H1 (cell line): ENCODE measurements around the gene CYB5R3. TPM values are rescaled to one million over a fixed set of nuclear protein-coding genes. Genes with fewer than 3 reads are reported as not detected.

Source experiments
- CTCF ChIA-PET: fragments of 300-600 bp; sonication (Branson Sonifier 250); formaldehyde crosslinking; loops from one replicate; lab custom pipeline; 2021; ENCODE audit not compliant: partially characterized antibody; lab: Charles Lee
- POLR2A ChIA-PET: fragments of 300-600 bp; sonication (Branson Sonifier 250); formaldehyde crosslinking; loops from one replicate; lab custom pipeline; 2021; ENCODE audit warnings: inconsistent platforms; ENCODE audit not compliant: partially characterized antibody; lab: Charles Lee
- DNase-seq, 2 experiments: peaks; one replicate each; pipeline versions ENCODE4 v3.0.0 to v3.0.0-alpha.2; 2010 to 2022; ENCODE audit warnings: low spot score in 2 of 2, low read depth in 1 of 2, mixed read lengths in 1 of 2
- FAIRE-seq: peaks from 2 replicates; lab custom pipeline; 2011; peaks lifted over from hg19 to GRCh38; lab: Jason Lieb, UNC
- H2AFZ ChIP-seq: 2 replicates; pipeline ENCODE4 v1.8.1; 2012; ENCODE audit warnings: low read length, inconsistent platforms
- H2AK5ac ChIP-seq: 2 replicates; pipeline ENCODE4 v1.6.1; 2013; ENCODE audit warnings: low read depth, low read length
- H2BK120ac ChIP-seq: replicated peaks from 2 replicates; pipeline ENCODE3; 2013; ENCODE audit warnings: low read depth, low read length, inconsistent platforms
- H2BK12ac ChIP-seq: 2 replicates; pipeline ENCODE4 v1.6.1; 2013; ENCODE audit warnings: low read depth, low read length
- H2BK15ac ChIP-seq: 2 replicates; pipeline ENCODE4 v1.6.1; 2013; ENCODE audit warnings: low read length
- H2BK20ac ChIP-seq: 2 replicates; pipeline ENCODE4 v1.6.1; 2013; ENCODE audit warnings: low read length
- H2BK5ac ChIP-seq: 2 replicates; pipeline ENCODE4 v1.6.1; 2013; ENCODE audit warnings: low read depth, low read length
- H3K14ac ChIP-seq: 2 replicates; pipeline ENCODE4 v1.6.1; 2013; ENCODE audit warnings: inconsistent platforms; ENCODE audit not compliant: insufficient read length
- H3K18ac ChIP-seq: 2 replicates; pipeline ENCODE4 v1.6.1; 2013; ENCODE audit warnings: low read length; ENCODE audit errors: extremely low read depth
- H3K23ac ChIP-seq: 2 replicates; pipeline ENCODE4 v1.6.1; 2013; ENCODE audit warnings: inconsistent platforms; ENCODE audit not compliant: insufficient read length
- H3K23me2 ChIP-seq: 2 replicates; pipeline ENCODE4 v1.6.1; 2013; ENCODE audit warnings: low read depth, low read length
- H3K27ac ChIP-seq: 2 replicates; pipeline ENCODE4 v1.6.1; 2011; ENCODE audit warnings: low read depth, low read length, inconsistent platforms
- H3K27me3 ChIP-seq, 4 experiments: replicated peaks in 1 of 4; 1 replicate in 1 of 4; 2 replicates in 3 of 4; pipeline versions ENCODE4 v1.6.1 to v1.8.1; 2011 to 2013; ENCODE audit warnings: low read length in 3 of 4, mild to moderate bottlenecking in 3 of 4, inconsistent platforms in 2 of 4, mixed read lengths in 2 of 4, moderate library complexity in 1 of 4; ENCODE audit not compliant: control insufficient read depth in 3 of 4, insufficient read depth in 3 of 4; ENCODE audit errors: extremely low read depth in 1 of 4
- H3K36me3 ChIP-seq, 4 experiments: 2 replicates each; pipeline versions ENCODE4 v1.6.1 to v1.8.1; 2011 to 2013; ENCODE audit warnings: mild to moderate bottlenecking in 4 of 4, low read length in 3 of 4, moderate library complexity in 2 of 4, control low read depth in 1 of 4, inconsistent platforms in 1 of 4; ENCODE audit not compliant: insufficient read depth in 4 of 4, control insufficient read depth in 2 of 4
- H3K4ac ChIP-seq: replicated peaks from 2 replicates; pipeline ENCODE3; 2013; ENCODE audit warnings: low read length, low read depth, mixed read lengths, inconsistent platforms; ENCODE audit not compliant: insufficient read length
- H3K4me1 ChIP-seq, 4 experiments: replicated peaks in 1 of 4; 1 replicate in 1 of 4; 2 replicates in 3 of 4; pipeline versions ENCODE4 v1.6.1 to v1.8.1; 2011 to 2013; ENCODE audit warnings: low read length in 3 of 4, inconsistent platforms in 2 of 4, mixed read lengths in 1 of 4; ENCODE audit not compliant: insufficient read depth in 4 of 4, control insufficient read depth in 3 of 4
- H3K4me2 ChIP-seq, 2 experiments: 2 replicates each; pipeline versions ENCODE4 v1.6.1 to v1.8.1; 2011 to 2013; ENCODE audit warnings: low read depth in 2 of 2, low read length in 2 of 2, control low read depth in 1 of 2, inconsistent platforms in 1 of 2, mild to moderate bottlenecking in 1 of 2; ENCODE audit not compliant: insufficient read depth in 1 of 2
- H3K4me3 ChIP-seq, 4 experiments: fragments of 200-600, 300-600 bp in 1 of 4; sonication (generic), shearing (Covaris generic), sonication (Bioruptor Twin) in 1 of 4; 2 replicates each; pipeline versions ENCODE4 v1.5.1 to v1.8.1; 2011 to 2016; ENCODE audit warnings: low read length in 4 of 4, low read depth in 3 of 4, control low read depth in 2 of 4, inconsistent platforms in 2 of 4, mild to moderate bottlenecking in 2 of 4, mixed read lengths in 1 of 4, moderate library complexity in 1 of 4; ENCODE audit not compliant: insufficient read depth in 2 of 4; ENCODE audit errors: extremely low read depth in 1 of 4
- H3K56ac ChIP-seq: replicated peaks from 2 replicates; pipeline ENCODE3; 2013; ENCODE audit warnings: low read depth, mild to moderate bottlenecking, mixed read lengths, low read length, inconsistent platforms; ENCODE audit not compliant: insufficient read length
- H3K79me1 ChIP-seq: 2 replicates; pipeline ENCODE4 v1.6.1; 2013; ENCODE audit warnings: low read depth, low read length, control low read depth
- H3K79me2 ChIP-seq, 2 experiments: 2 replicates each; pipeline versions ENCODE4 v1.6.1 to v1.8.1; 2012 to 2013; ENCODE audit warnings: low read length in 2 of 2, mild to moderate bottlenecking in 2 of 2, inconsistent platforms in 1 of 2; ENCODE audit not compliant: insufficient read depth in 2 of 2, control insufficient read depth in 1 of 2
- H3K9ac ChIP-seq, 4 experiments: replicated peaks in 1 of 4; 1 replicate in 1 of 4; 2 replicates in 3 of 4; pipeline versions ENCODE4 v1.6.1 to v1.8.1; 2011 to 2013; ENCODE audit warnings: low read depth in 3 of 4, low read length in 3 of 4, control low read depth in 2 of 4, mild to moderate bottlenecking in 2 of 4, moderate library complexity in 2 of 4, inconsistent platforms in 1 of 4; ENCODE audit errors: extremely low read depth in 1 of 4
- H3K9me3 ChIP-seq, 2 experiments: 2 replicates each; pipeline versions ENCODE4 v1.6.1 to v1.8.1; 2012 to 2013; ENCODE audit warnings: mild to moderate bottlenecking in 2 of 2, moderate library complexity in 2 of 2, control low read depth in 1 of 2, inconsistent platforms in 1 of 2, low read depth in 1 of 2, low read length in 1 of 2, mixed read lengths in 1 of 2; ENCODE audit not compliant: insufficient read depth in 2 of 2
- H4K20me1 ChIP-seq, 2 experiments: replicated peaks in 1 of 2; 2 replicates each; pipeline versions ENCODE3 to v1.8.1; 2011 to 2013; ENCODE audit warnings: inconsistent platforms in 2 of 2, low read length in 2 of 2, mild to moderate bottlenecking in 1 of 2; ENCODE audit not compliant: insufficient read depth in 2 of 2, control insufficient read depth in 1 of 2
- H4K5ac ChIP-seq: 2 replicates; pipeline ENCODE4 v1.6.1; 2013; ENCODE audit warnings: low read length, low read depth, mixed read lengths, inconsistent platforms; ENCODE audit not compliant: insufficient read length
- H4K8ac ChIP-seq: 2 replicates; pipeline ENCODE4 v1.8.0; 2013; ENCODE audit warnings: mild to moderate bottlenecking, moderate library complexity, low read length, inconsistent platforms; ENCODE audit not compliant: insufficient read depth; ENCODE audit errors: extremely low read depth
- H4K91ac ChIP-seq: replicated peaks from 2 replicates; pipeline ENCODE3; 2013; ENCODE audit warnings: low read length, mixed read lengths, inconsistent platforms; ENCODE audit not compliant: insufficient read length
- CBX5 ChIP-seq: fragments of 300-800, 300-1000 bp; sonication (generic); IDR thresholded peaks from 2 replicates; pipeline ENCODE4 v1.7.1; 2016; ENCODE audit warnings: antibody characterized with exemption, low read length, low read depth
- CTCF ChIP-seq, 3 experiments: IDR thresholded peaks; 1 replicate in 2 of 3; 2 replicates in 1 of 3; pipeline versions ENCODE4 v1.5.1 to v1.6.1; 2011; ENCODE audit warnings: low read length in 3 of 3, mild to moderate bottlenecking in 3 of 3, inconsistent platforms in 2 of 3, low read depth in 1 of 3, moderate library complexity in 1 of 3; ENCODE audit not compliant: insufficient read depth in 1 of 3; ENCODE audit errors: control extremely low read depth in 1 of 3
- EP300 ChIP-seq, 2 experiments: IDR thresholded peaks; 1 replicate in 1 of 2; 2 replicates in 1 of 2; pipeline ENCODE4 v1.6.1; 2011 to 2012; ENCODE audit warnings: low read depth in 2 of 2, low read length in 2 of 2, mild to moderate bottlenecking in 2 of 2, borderline replicate concordance in 1 of 2, inconsistent platforms in 1 of 2, moderate library complexity in 1 of 2
- EZH2 ChIP-seq: fragments of 200-600 bp; sonication (generic); IDR thresholded peaks from 2 replicates; pipeline ENCODE4 v1.7.1; 2012; ENCODE audit warnings: low read depth, mild to moderate bottlenecking, moderate library complexity, low read length, inconsistent platforms; ENCODE audit not compliant: severe bottlenecking
- HDAC2 ChIP-seq, 2 experiments: fragments of 300-600 bp in 1 of 2; sonication (generic) in 1 of 2; IDR thresholded peaks; 2 replicates each; pipeline ENCODE4 v1.6.1; 2011 to 2012; ENCODE audit warnings: low read depth in 2 of 2, low read length in 2 of 2, mild to moderate bottlenecking in 2 of 2, moderate library complexity in 2 of 2, borderline replicate concordance in 1 of 2, inconsistent platforms in 1 of 2
- NRF1 ChIP-seq: IDR thresholded peaks from 2 replicates; pipeline ENCODE4 v1.6.1; 2011; ENCODE audit warnings: mild to moderate bottlenecking, low read depth, low read length, improper control_type of control experiment
- SIRT6 ChIP-seq: IDR thresholded peaks from one replicate; pipeline ENCODE4 v1.7.1; 2012; ENCODE audit warnings: low read length, inconsistent platforms
- TAF1 ChIP-seq: IDR thresholded peaks from 2 replicates; pipeline ENCODE4 v1.6.1; 2011; ENCODE audit warnings: mild to moderate bottlenecking, low read depth, low read length
- TEAD4 ChIP-seq: IDR thresholded peaks from 2 replicates; pipeline ENCODE4 v1.6.1; 2012; ENCODE audit warnings: low read depth, low read length, inconsistent platforms, mixed read lengths
- YY1 ChIP-seq: IDR thresholded peaks from 2 replicates; pipeline ENCODE4 v1.6.1; 2011; ENCODE audit warnings: low read depth, mild to moderate bottlenecking, low read length
- WGBS, 2 experiments: shearing (Covaris generic) in 1 of 2; methylation state at CpG; one replicate each; pipeline versions ENCODE4 v1.1.6 to v1.1.7; 2013 to 2015; ENCODE audit warnings: low lambda C conversion rate in 2 of 2, mixed read lengths in 2 of 2, inconsistent platforms in 1 of 2, low coverage in 1 of 2, missing lambda C conversion rate in 1 of 2; ENCODE audit not compliant: insufficient replicate concordance in 2 of 2, insufficient coverage in 1 of 2, insufficient read length in 1 of 2; ENCODE audit errors: extremely low coverage in 1 of 2, missing lambda C conversion rate in 1 of 2; 5-methylcytosine and 5-hydroxymethylcytosine counted together
- polyA plus RNA-seq, 7 experiments: library from polyadenylated mRNA; depleted of rRNA in 3 of 7; stranded (reverse) in 5 of 7; unstranded in 2 of 7; fragments of >200 nt in 5 of 7; fragments of 200-250 nt in 2 of 7; gene quantifications; 1 replicate in 5 of 7; 2 replicates in 1 of 7; 4 replicates in 1 of 7; pipeline versions ENCODE4 v1.2.1 to v1.2.3, GENCODE V29; 2011 to 2013; ENCODE audit warnings: missing spikeins in 2 of 7, mixed read lengths in 2 of 7
- total RNA-seq: library from RNA; stranded (reverse); fragmentation: NEBNext Ultra II Directional; extraction: Animal tissue kit (Norgen Biotek cat#: 25700); gene quantifications from 2 replicates; pipeline ENCODE4 v1.2.1, GENCODE V29; 2021

Gene CYB5R3
- total and polyA plus RNA-seq, 2 of the 8 experiments (the other 6 are each of a cell fraction or from before 2014, with no cell fraction given): 75.3 to 113 TPM

- no peak overlapping the region for H3K27ac ChIP-seq
- no peak overlapping the region for H4K5ac ChIP-seq
- H3K56ac ChIP-seq: no peak overlapping the region
- peaks cover 1 to 8% of the 10 kb centered on the region in 2 experiments for H4K20me1 ChIP-seq
- H3K27me3 ChIP-seq: no peaks in the 10 kb centered on the region
- H3K79me2 ChIP-seq: no peaks in the 10 kb centered on the region
- no peak overlapping the region for H2BK12ac ChIP-seq
- no peak overlapping the region for H2BK120ac ChIP-seq
- POLR2A ChIA-PET: interaction anchor here (0.9 to 8.9 kb wide), 8 partner anchors 8 to 393 kb away, joined by 3 to 85 read pairs (median 4); partner anchors contain the start of genes CYB5R3, PACSIN2 and POLDIP3
- peaks cover 0 to 9% (median 7%) of the 10 kb centered on the region in 4 experiments; a peak in 6 of 7 replicates for H3K4me1 ChIP-seq
- no peaks in the 10 kb centered on the region for H3K79me1 ChIP-seq
- H3K18ac ChIP-seq: no peak overlapping the region
- H2BK5ac ChIP-seq: no peak overlapping the region
- H4K91ac ChIP-seq: no peak overlapping the region
- H3K36me3 ChIP-seq: peaks cover 4 to 16% (median 9%) of the 10 kb centered on the region in 4 experiments; a peak in 5 of 8 replicates
- no peak overlapping the region for H3K4me3 ChIP-seq
- H2BK15ac ChIP-seq: no peak overlapping the region
- H3K4ac ChIP-seq: no peak overlapping the region
- no peak overlapping the region for H4K8ac ChIP-seq
- H3K9me3 ChIP-seq: no peaks in the 10 kb centered on the region
- no peak overlapping the region for H2AFZ ChIP-seq
- FAIRE-seq: no peak
- CTCF ChIA-PET: interaction anchor here (0.6 to 4.9 kb wide), 26 partner anchors 9 to 246 kb away, joined by 3 to 43 read pairs (median 4); partner anchors contain the start of gene CYB5R3
- no peak overlapping the region for H3K23ac ChIP-seq
- 89% methylated on average over 12 of the region's 20 CpGs; no CpG with 5 or more reads in 1 of the 2 experiments for WGBS, 2 experiments
- no peak overlapping the region for H3K9ac ChIP-seq
- DNase-seq: no peak
- H3K23me2 ChIP-seq: no peaks in the 10 kb centered on the region
- H2BK20ac ChIP-seq: no peak overlapping the region
- H3K4me2 ChIP-seq: no peak overlapping the region
- H2AK5ac ChIP-seq: no peak overlapping the region
- H3K14ac ChIP-seq: no peak overlapping the region
- TF ChIP-seq CTCF (IDR thresholded peaks at IDR 0.05; ENCODE audit: control extremely low read depth in 1 of 3, insufficient read depth in 1 of 3, low read depth in 1 of 3, low read length in 3 of 3) (no peak), SIRT6 (no peak), TAF1 (no peak), CBX5 (no peak), NRF1 (no peak), YY1 (no peak), TEAD4 (no peak), EP300 (IDR thresholded peaks at IDR 0.05; ENCODE audit: borderline replicate concordance in 1 of 2, low read depth in 2 of 2, low read length in 2 of 2) (no peak), EZH2 (no peak), HDAC2 (IDR thresholded peaks at IDR 0.05; ENCODE audit: borderline replicate concordance in 1 of 2, low read depth in 2 of 2, low read length in 2 of 2) (no peak)
Observed at GRCh38 chr22:42622061-42622710, 27.0 kb downstream of the CYB5R3 start.
